GM23338 (cell line): ENCODE data around the gene PAX5. TPM values are rescaled to one million over a fixed set of nuclear protein-coding genes. Genes with fewer than 3 reads are reported as not detected.

Experiments used
- ATAC-seq: fragments of 200-7000 bp; cut with Tn5 transposase; 3 replicates; pipeline ENCODE4 v1.9.1; 2020
- DNase-seq: peaks from one replicate; pipeline ENCODE4 v3.0.0-alpha.2; 2015; ENCODE audit warnings: low spot score
- H2AFZ ChIP-seq: fragments of 200-600 bp; sonication (generic); 2 replicates; pipeline ENCODE4 v1.8.0; 2016; ENCODE audit warnings: antibody characterized with exemption, mild to moderate bottlenecking, moderate library complexity
- H3F3A ChIP-seq: fragments of 200-600 bp; sonication (generic); replicated peaks from 2 replicates; pipeline ENCODE4 v1.8.0; 2017; ENCODE audit warnings: antibody characterized with exemption, mixed run types, low read depth
- H3K27ac ChIP-seq: fragments of 200-600 bp; sonication (generic); 2 replicates; pipeline ENCODE4 v1.6.1; 2016; ENCODE audit warnings: low read depth
- H3K27me3 ChIP-seq: fragments of 200-600 bp; sonication (generic); 2 replicates; pipeline ENCODE4 v1.8.0; 2016; ENCODE audit warnings: mild to moderate bottlenecking, mixed run types, moderate library complexity; ENCODE audit not compliant: insufficient read depth
- H3K36me3 ChIP-seq: fragments of 200-600 bp; sonication (generic); 2 replicates; pipeline ENCODE4 v1.8.0; 2016; ENCODE audit warnings: mild to moderate bottlenecking; ENCODE audit not compliant: insufficient read depth
- H3K4me1 ChIP-seq: fragments of 200-600 bp; sonication (generic); 2 replicates; pipeline ENCODE4 v1.8.0; 2016; ENCODE audit warnings: mild to moderate bottlenecking, moderate library complexity; ENCODE audit not compliant: insufficient read depth
- H3K4me2 ChIP-seq: fragments of 200-600 bp; sonication (generic); 2 replicates; pipeline ENCODE4 v1.7.1; 2017; ENCODE audit warnings: mixed run types
- H3K4me3 ChIP-seq: fragments of 200-600 bp; sonication (generic); 2 replicates; pipeline ENCODE4 v1.6.1; 2016; ENCODE audit warnings: mixed run types
- H3K79me2 ChIP-seq: fragments of 200-600 bp; sonication (generic); replicated peaks from 2 replicates; pipeline ENCODE4 v1.8.0; 2017; ENCODE audit warnings: mild to moderate bottlenecking; ENCODE audit not compliant: insufficient read depth
- H3K9me2 ChIP-seq: fragments of 200-600 bp; sonication (generic); 2 replicates; pipeline ENCODE4 v1.8.0; 2017; ENCODE audit not compliant: insufficient read depth
- H4K20me1 ChIP-seq: fragments of 200-600 bp; sonication (generic); replicated peaks from 2 replicates; pipeline ENCODE4 v1.8.0; 2017; ENCODE audit warnings: mild to moderate bottlenecking; ENCODE audit not compliant: insufficient read depth
- H3K27ac Mint-ChIP-seq: 2 replicates; pipeline ENCODE4 v1.8.0; 2020; ENCODE audit warnings: inconsistent platforms, mild to moderate bottlenecking, moderate library complexity, mixed read lengths
- H3K27me3 Mint-ChIP-seq: 3 replicates; pipeline ENCODE4 v1.8.0; 2022; ENCODE audit warnings: low read depth, mild to moderate bottlenecking, moderate library complexity, mixed read lengths, inconsistent platforms; ENCODE audit not compliant: insufficient read depth, poor library complexity
- H3K36me3 Mint-ChIP-seq: 3 replicates; pipeline ENCODE4 v1.8.0; 2021; ENCODE audit warnings: low read depth, mild to moderate bottlenecking, inconsistent platforms, moderate library complexity, mixed read lengths
- H3K4me1 Mint-ChIP-seq: 3 replicates; pipeline ENCODE4 v1.8.0; 2020; ENCODE audit warnings: mild to moderate bottlenecking, inconsistent platforms, mixed read lengths
- H3K4me3 Mint-ChIP-seq: 3 replicates; pipeline ENCODE4 v1.8.0; 2021; ENCODE audit warnings: moderate library complexity, mild to moderate bottlenecking, inconsistent platforms, mixed read lengths
- H3K9me3 Mint-ChIP-seq: 3 replicates; pipeline ENCODE4 v1.8.0; 2020; ENCODE audit warnings: moderate library complexity, mild to moderate bottlenecking, inconsistent platforms, mixed read lengths
- CREB1 ChIP-seq: fragments of 250-450 bp; sonication (Bioruptor Pico); IDR thresholded peaks from 2 replicates; pipeline ENCODE4 v1.5.0; 2020; ENCODE audit warnings: low read depth, mild to moderate bottlenecking, moderate library complexity
- EZH2 ChIP-seq: fragments of 200-600 bp; sonication (generic); IDR thresholded peaks from one replicate; pipeline ENCODE4 v1.8.0; 2017; ENCODE audit warnings: antibody characterized with exemption, mild to moderate bottlenecking, low read depth; ENCODE audit not compliant: unreplicated experiment
- JUNB ChIP-seq: IDR thresholded peaks from one replicate; pipeline ENCODE4 v1.6.1; 2016; ENCODE audit warnings: antibody characterized with exemption; ENCODE audit not compliant: unreplicated experiment
- NANOG ChIP-seq: IDR thresholded peaks from 2 replicates; pipeline ENCODE4 v1.6.1; 2016; ENCODE audit warnings: antibody characterized with exemption, borderline replicate concordance
- STAT1 ChIP-seq: IDR thresholded peaks from one replicate; pipeline ENCODE4 v1.6.1; 2016; ENCODE audit warnings: antibody characterized with exemption; ENCODE audit not compliant: unreplicated experiment
- ZNF114 ChIP-seq: fragments of 250-450 bp; sonication (Bioruptor Pico); IDR thresholded peaks from 2 replicates; pipeline ENCODE4 v1.5.0; 2020; ENCODE audit warnings: mild to moderate bottlenecking, moderate library complexity
- polyA plus RNA-seq: library from polyadenylated mRNA; unstranded; fragments of >200 nt; fragmentation: Nextera tagmentation; extraction: Ambion mirVana; gene quantifications from 2 replicates; pipeline ENCODE4 v1.2.1, GENCODE V29; 2016
- total RNA-seq: library from RNA; depleted of rRNA; stranded (reverse); fragments of >200 nt; shearing (Covaris generic); gene quantifications from 2 replicates; pipeline ENCODE4 v1.2.3, GENCODE V29; 2014
- TF ChIP-seq, protein P1 (sequence below): IDR thresholded peaks from one replicate; pipeline ENCODE4 v1.6.1; 2018; ENCODE audit warnings: antibody characterized with exemption; ENCODE audit not compliant: unreplicated experiment

PAX5 gene
- total and polyA plus RNA-seq, 2 experiments from 2014 or later = 0.17 to 0.60 TPM

GRCh38 chr9:37007295-37007694 lies 26.8 kb downstream of the PAX5 start (continued):
- TF ChIP-seq, protein P1, sequence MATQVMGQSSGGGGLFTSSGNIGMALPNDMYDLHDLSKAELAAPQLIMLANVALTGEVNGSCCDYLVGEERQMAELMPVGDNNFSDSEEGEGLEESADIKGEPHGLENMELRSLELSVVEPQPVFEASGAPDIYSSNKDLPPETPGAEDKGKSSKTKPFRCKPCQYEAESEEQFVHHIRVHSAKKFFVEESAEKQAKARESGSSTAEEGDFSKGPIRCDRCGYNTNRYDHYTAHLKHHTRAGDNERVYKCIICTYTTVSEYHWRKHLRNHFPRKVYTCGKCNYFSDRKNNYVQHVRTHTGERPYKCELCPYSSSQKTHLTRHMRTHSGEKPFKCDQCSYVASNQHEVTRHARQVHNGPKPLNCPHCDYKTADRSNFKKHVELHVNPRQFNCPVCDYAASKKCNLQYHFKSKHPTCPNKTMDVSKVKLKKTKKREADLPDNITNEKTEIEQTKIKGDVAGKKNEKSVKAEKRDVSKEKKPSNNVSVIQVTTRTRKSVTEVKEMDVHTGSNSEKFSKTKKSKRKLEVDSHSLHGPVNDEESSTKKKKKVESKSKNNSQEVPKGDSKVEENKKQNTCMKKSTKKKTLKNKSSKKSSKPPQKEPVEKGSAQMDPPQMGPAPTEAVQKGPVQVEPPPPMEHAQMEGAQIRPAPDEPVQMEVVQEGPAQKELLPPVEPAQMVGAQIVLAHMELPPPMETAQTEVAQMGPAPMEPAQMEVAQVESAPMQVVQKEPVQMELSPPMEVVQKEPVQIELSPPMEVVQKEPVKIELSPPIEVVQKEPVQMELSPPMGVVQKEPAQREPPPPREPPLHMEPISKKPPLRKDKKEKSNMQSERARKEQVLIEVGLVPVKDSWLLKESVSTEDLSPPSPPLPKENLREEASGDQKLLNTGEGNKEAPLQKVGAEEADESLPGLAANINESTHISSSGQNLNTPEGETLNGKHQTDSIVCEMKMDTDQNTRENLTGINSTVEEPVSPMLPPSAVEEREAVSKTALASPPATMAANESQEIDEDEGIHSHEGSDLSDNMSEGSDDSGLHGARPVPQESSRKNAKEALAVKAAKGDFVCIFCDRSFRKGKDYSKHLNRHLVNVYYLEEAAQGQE = no peak
- TF ChIP-seq EZH2 (no peak), ZNF114 (CRISPR knock-in tag) (no peak), JUNB (no peak)

- Mint-ChIP-seq H3K27me3 (peaks cover 41% of the 10 kb centered on the region), H3K27ac (no peak overlapping the region), H3K4me1 (peaks cover 23% of the 10 kb centered on the region), H3K9me3 (no peaks in the 10 kb centered on the region), H3K4me3 (no peak overlapping the region), H3K36me3 (no peaks in the 10 kb centered on the region)
- Histone ChIP-seq H2AFZ (no peak overlapping the region), H3K27ac (no peak overlapping the region), H4K20me1 (0 out of 2 replicates have a peak, but pooled peaks cover 4% of the 10 kb centered on the region), H3K9me2 (no peaks in the 10 kb centered on the region), H3K4me1 (peaks cover 23% of the 10 kb centered on the region), H3K4me3 (no peak overlapping the region), H3K4me2 (no peak overlapping the region), H3F3A (no peaks in the 10 kb centered on the region), H3K27me3 (peaks cover 61% of the 10 kb centered on the region), H3K36me3 (no peaks in the 10 kb centered on the region), H3K79me2 (no peaks in the 10 kb centered on the region)
- ATAC-seq (no peak), DNase-seq (no peak)
- no peak for TF ChIP-seq NANOG
- no peak for TF ChIP-seq STAT1
Observed at GRCh38 chr9:37005517-37006140, 28.4 kb downstream of the PAX5 start.

- peaks cover 39% of the 10 kb centered on the region for H3K27me3 Mint-ChIP-seq
Observed at GRCh38 chr9:37004424-37004935, 29.6 kb downstream of the PAX5 start.

More at GRCh38 chr9:37004424-37004935, 29.6 kb downstream of the PAX5 start:
- no peaks in the 10 kb centered on the region for H3K36me3 ChIP-seq
- no peak overlapping the region for H3K27ac Mint-ChIP-seq
- H3K27me3 ChIP-seq = peaks cover 67% of the 10 kb centered on the region
- DNase-seq = no peak
- H3K9me3 Mint-ChIP-seq = no peaks in the 10 kb centered on the region
- no peak overlapping the region for H3K4me3 Mint-ChIP-seq
- 0 out of 2 replicates have a peak, but pooled peaks cover 4% of the 10 kb centered on the region for H4K20me1 ChIP-seq
- H3K4me2 ChIP-seq = peak overlapping the region; percentile 37
- H3K36me3 Mint-ChIP-seq = no peaks in the 10 kb centered on the region
- no peaks in the 10 kb centered on the region for H3K9me2 ChIP-seq
- H3K4me1 Mint-ChIP-seq = peaks cover 24% of the 10 kb centered on the region
- ATAC-seq = no peak
- peaks cover 25% of the 10 kb centered on the region for H3K4me1 ChIP-seq
- no peak for TF ChIP-seq CREB1
- peak overlapping the region; percentile 29; the same call in 1 of the 2 replicates for H2AFZ ChIP-seq
- no peak overlapping the region for H3K27ac ChIP-seq
- no peak overlapping the region for H3K4me3 ChIP-seq
- no peaks in the 10 kb centered on the region for H3K79me2 ChIP-seq
- no peaks in the 10 kb centered on the region for H3F3A ChIP-seq
